Glutamatergic neuron (in vitro differentiated cells): Measurements from ENCODE around the gene UBR7. TPM values are rescaled to one million over a fixed set of nuclear protein-coding genes. Genes with fewer than 3 reads are reported as not detected.

ENCODE experiments used
- DNase-seq: peaks from one replicate; pipeline ENCODE4 v3.0.0; 2022
- H3K27ac Mint-ChIP-seq: one replicate; pipeline ENCODE4 v1.8.0; 2020; ENCODE audit warnings: mild to moderate bottlenecking, mixed read lengths, inconsistent platforms; ENCODE audit not compliant: unreplicated experiment
- H3K27me3 Mint-ChIP-seq: one replicate; pipeline ENCODE4 v1.8.0; 2020; ENCODE audit warnings: mild to moderate bottlenecking, moderate library complexity, mixed read lengths, inconsistent platforms; ENCODE audit not compliant: unreplicated experiment
- H3K36me3 Mint-ChIP-seq: one replicate; pipeline ENCODE4 v1.8.0; 2020; ENCODE audit warnings: mild to moderate bottlenecking, mixed read lengths, inconsistent platforms; ENCODE audit not compliant: unreplicated experiment
- H3K4me1 Mint-ChIP-seq: one replicate; pipeline ENCODE4 v1.8.0; 2020; ENCODE audit warnings: mild to moderate bottlenecking, low read depth, mixed read lengths, inconsistent platforms; ENCODE audit not compliant: unreplicated experiment
- H3K4me3 Mint-ChIP-seq: one replicate; pipeline ENCODE4 v1.8.0; 2020; ENCODE audit warnings: mild to moderate bottlenecking, mixed read lengths, inconsistent platforms; ENCODE audit not compliant: unreplicated experiment
- H3K9me3 Mint-ChIP-seq: one replicate; pipeline ENCODE4 v1.8.0; 2020; ENCODE audit warnings: mild to moderate bottlenecking, moderate library complexity, mixed read lengths, inconsistent platforms; ENCODE audit not compliant: unreplicated experiment
- total RNA-seq: library from RNA; stranded (reverse); fragmentation: NEBNext Ultra II Directional; extraction: Animal tissue kit (Norgen Biotek cat#: 25700); gene quantifications from one replicate; pipeline ENCODE4 v1.2.1, GENCODE V29; 2021; ENCODE audit not compliant: unreplicated experiment
- TF ChIP-seq, protein P1 (sequence below): fragments of 200-600 bp; sonication (generic); IDR thresholded peaks from one replicate; pipeline ENCODE4 v1.5.0; 2021; ENCODE audit not compliant: partially characterized antibody, unreplicated experiment

The UBR7 gene
- total RNA-seq, 1 donor from 2014 or later, result 17.4 TPM

DNA sequence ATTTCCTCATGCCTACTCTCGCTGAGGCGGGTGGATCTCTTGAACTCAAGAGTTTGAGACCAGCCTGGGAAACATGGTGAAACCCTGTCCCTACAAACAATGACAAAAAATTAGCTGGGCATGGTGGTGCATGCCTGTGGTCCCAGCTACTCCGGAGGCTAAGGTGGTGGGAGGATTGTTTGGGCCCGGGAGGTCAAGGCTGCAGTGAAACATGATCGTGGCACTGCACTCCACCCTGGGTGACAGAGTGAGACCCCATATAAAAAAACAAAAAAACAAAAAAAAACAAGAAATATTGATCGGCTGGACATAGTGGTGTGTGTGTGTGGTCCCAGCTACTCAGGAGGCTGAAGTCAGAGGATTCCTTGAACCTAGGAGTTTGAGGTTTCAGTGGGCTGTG, 31.6 kb upstream of the UBR7 start:
- H3K27ac Mint-ChIP-seq, result no peak overlapping the region
- DNase-seq, result no peak
- H3K4me3 Mint-ChIP-seq, result no peak overlapping the region
- H3K36me3 Mint-ChIP-seq, result no peaks in the 10 kb centered on the region
- H3K27me3 Mint-ChIP-seq, result no peaks in the 10 kb centered on the region
- no peaks in the 10 kb centered on the region for H3K9me3 Mint-ChIP-seq
- peaks cover 3% of the 10 kb centered on the region for H3K4me1 Mint-ChIP-seq
- TF ChIP-seq, protein P1, sequence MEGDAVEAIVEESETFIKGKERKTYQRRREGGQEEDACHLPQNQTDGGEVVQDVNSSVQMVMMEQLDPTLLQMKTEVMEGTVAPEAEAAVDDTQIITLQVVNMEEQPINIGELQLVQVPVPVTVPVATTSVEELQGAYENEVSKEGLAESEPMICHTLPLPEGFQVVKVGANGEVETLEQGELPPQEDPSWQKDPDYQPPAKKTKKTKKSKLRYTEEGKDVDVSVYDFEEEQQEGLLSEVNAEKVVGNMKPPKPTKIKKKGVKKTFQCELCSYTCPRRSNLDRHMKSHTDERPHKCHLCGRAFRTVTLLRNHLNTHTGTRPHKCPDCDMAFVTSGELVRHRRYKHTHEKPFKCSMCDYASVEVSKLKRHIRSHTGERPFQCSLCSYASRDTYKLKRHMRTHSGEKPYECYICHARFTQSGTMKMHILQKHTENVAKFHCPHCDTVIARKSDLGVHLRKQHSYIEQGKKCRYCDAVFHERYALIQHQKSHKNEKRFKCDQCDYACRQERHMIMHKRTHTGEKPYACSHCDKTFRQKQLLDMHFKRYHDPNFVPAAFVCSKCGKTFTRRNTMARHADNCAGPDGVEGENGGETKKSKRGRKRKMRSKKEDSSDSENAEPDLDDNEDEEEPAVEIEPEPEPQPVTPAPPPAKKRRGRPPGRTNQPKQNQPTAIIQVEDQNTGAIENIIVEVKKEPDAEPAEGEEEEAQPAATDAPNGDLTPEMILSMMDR, result no peak

DNA sequence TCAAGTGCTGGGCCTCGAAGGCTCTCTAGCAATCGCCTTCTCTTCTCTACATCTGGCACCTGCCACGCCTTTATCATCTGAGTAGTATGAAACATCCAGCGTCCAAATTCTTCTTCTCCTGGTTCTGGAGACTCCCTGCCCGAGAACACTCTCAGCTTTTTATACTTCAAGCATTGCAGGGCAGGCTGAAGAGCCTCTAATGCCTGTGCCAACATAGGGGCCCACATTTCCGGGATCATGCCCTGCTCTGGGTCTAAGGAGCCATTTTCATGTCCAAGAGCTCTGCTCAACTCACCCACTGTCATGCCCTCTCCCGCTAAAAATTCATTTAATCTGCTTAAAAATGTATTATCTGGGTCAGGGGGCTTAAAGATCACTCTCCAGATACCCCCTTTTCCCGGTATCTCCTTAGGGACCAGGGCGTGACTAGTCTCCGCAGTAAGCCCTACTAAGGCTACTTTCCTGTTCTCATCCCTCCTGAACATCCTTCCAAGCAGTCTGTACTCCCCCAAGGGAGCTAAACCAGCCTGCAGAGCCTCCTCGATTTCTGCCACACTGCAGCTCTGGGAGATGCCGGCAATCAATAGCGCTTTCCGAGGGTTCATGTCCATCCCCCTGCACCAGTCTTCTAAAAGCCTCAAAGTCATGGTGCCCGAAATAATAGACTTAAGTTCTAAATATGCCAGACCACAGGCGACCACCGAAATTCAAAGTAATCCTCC, 23.3 kb upstream of the UBR7 start:
- peak overlapping the region; percentile 98 for H3K4me3 Mint-ChIP-seq
- H3K27ac Mint-ChIP-seq, result peak overlapping the region; percentile 91
- TF ChIP-seq, protein P1, result no peak
- H3K4me1 Mint-ChIP-seq, result peaks cover 13% of the 10 kb centered on the region
- DNase-seq, result peak; percentile 21
- H3K9me3 Mint-ChIP-seq, result peaks cover 4% of the 10 kb centered on the region
- no peaks in the 10 kb centered on the region for H3K36me3 Mint-ChIP-seq
- peaks cover 1% of the 10 kb centered on the region for H3K27me3 Mint-ChIP-seq

DNA sequence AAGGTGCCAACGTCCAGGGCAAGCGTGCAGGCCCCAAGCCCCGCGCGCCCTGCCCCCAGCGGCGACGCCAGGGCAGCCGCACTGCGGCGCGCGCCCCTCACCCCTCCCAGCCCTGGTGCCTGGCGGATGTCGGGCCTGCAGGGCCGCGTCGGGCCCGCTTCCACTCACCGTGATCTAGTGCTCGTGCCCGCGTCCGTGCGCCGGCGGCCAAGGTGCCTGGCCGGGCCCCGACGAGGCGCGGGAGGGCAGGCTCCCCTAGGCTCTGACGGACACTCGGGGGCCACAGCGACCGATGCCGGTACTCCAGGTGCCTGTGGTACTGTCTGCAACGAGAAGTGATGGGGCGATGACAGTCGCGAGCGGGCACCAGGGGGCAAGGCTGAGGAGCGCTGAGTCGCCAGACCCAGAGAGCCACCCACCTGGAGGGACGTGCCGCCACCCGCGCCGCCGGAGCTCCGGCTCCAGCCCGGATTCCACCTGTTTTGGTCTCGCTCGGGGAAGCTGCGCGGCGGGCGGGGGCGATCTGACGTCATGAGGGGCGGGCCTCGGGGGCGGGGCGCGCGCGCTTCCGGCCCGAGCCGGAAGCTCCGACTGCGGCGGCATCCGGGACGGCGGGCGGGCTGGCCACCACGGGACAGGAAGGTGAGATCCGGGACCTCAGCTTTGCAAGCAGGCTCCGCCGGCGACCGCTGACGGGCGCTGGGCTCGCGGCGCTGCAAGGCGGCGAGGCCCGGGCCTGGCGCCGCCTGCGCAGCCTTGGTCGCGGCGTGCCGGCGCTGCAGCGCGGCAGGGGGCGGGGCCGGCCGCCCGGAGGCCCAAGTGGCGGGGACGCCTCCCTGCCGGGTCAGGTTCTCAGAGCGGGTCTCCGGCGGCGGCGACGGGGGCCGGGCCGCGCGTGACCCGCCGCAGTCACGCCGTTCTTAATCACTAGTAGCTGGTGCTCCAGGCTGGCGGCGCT, 22.4 kb upstream of the UBR7 start, which contains the start of the genes LYSET and MOAP1:
Gene LYSET (plus strand): TSS at position 927 of the 958 bp plus-strand sequence. CDS start 89 bp downstream, outside the sequence.
Gene MOAP1 (minus strand): TSS at position 507 of the 958 bp plus-strand sequence. CDS start 655 bp downstream, outside the sequence.
- no peaks in the 10 kb centered on the region for H3K36me3 Mint-ChIP-seq

DNA sequence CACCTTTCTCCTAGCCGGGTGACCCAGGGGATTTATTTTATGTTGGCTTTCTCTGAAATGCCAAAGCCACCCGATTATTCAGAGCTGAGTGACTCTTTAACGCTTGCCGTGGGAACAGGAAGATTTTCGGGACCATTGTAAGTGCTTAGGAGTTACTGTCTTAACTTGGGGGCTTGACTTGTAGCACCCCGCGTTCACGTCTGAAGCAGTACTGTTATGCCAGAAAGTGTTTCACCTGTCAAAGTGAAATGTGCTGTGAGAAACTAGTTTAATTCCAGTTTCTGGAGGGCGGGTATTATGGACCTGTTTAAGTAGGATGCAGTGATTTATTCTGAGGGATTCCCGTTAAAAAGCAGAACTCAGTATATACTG, 21.7 kb upstream of the UBR7 start:
- Mint-ChIP-seq H3K36me3 (no peaks in the 10 kb centered on the region), H3K4me1 (peaks cover 13% of the 10 kb centered on the region), H3K27ac (peak overlapping the region; percentile 81), H3K9me3 (peaks cover 4% of the 10 kb centered on the region), H3K27me3 (peaks cover 1% of the 10 kb centered on the region), H3K4me3 (peak overlapping the region; percentile 98)
- TF ChIP-seq, protein P1, result no peak
- DNase-seq, result no peak

More for the DNA sequence above, 22.4 kb upstream of the UBR7 start, which contains the start of the genes LYSET and MOAP1:
- DNase-seq, result peak; percentile 90
- peak within 1 kb of the TSS; percentile 98 for H3K4me3 Mint-ChIP-seq
- TF ChIP-seq, protein P1, result peak; percentile 28
- H3K27me3 Mint-ChIP-seq, result peaks cover 1% of the 10 kb centered on the region
- H3K9me3 Mint-ChIP-seq, result peaks cover 4% of the 10 kb centered on the region
- peaks cover 13% of the 10 kb centered on the region for H3K4me1 Mint-ChIP-seq
- H3K27ac Mint-ChIP-seq, result peak within 1 kb of the TSS; percentile 91
